GM18907 (cell line): ENCODE measurements around the gene SPSB1.

ENCODE experiments used
- ATAC-seq: cut with Tn5 transposase; IDR thresholded peaks from one replicate; pipeline ENCODE4 v1.9.1; 2021; ENCODE audit warnings: mild to moderate bottlenecking, moderate library complexity; ENCODE audit not compliant: unreplicated experiment

Gene SPSB1

DNA sequence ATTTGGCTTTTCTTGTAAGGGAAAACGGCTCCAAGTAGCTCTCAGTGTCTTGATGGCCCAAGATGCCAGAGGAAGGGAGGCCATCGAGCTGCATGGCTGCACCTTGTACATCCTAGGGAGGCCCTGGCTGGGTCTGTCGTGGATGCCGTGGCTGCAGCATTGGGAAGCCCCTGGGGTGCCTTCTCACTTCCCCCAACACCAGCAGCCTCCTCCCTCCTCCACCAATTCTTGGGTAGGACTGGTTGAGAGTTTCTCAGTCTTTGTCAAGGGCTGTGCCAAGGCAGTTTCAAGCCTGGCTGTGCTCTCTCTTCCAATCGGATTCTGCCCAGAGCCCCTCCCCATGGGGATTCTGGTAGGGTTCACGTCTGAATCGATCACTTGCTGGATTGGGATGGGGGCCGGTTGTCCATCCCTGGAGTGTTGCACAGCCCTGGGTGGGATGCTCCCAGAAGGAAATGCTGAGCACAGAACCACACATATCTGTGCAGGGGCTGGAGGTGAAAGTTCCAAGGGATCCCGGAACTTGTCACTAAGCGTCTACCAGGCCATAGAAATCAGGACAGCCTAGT is 14.0 kb upstream of the SPSB1 start:
- ATAC-seq = no peak

DNA sequence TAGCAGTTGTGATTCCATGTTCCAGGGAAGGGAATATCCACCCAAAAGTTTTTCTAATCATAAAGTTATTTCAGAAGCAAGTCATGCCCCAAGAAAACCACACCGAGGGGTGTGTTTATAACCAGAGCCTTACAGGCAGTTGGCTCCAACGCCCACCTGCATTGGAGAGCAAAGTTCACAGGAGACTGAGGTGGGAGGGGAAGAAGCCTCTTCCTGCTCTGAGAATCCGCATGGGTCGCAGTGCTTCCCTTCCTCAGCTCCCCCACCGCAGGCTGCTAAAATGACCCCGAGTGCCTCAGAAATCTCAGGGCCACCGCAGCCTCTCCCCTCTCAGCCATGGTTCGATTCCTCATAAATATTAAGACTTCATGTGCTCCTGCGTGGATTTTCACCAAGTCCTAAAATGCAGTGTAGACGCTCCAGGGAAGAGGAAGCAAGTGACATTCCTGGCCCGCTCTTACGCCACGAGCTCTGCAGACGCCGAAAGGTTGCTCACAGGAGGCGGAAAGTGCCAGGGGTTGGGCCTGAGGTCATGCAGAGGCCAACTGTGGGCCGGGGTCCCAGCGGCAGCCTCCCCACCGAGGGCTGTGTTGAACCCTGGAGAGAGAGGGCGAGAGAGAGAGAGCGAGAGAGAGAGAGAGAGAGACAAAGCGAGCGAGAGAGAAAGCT is 13.4 kb upstream of the SPSB1 start:
- ATAC-seq = no peak

DNA sequence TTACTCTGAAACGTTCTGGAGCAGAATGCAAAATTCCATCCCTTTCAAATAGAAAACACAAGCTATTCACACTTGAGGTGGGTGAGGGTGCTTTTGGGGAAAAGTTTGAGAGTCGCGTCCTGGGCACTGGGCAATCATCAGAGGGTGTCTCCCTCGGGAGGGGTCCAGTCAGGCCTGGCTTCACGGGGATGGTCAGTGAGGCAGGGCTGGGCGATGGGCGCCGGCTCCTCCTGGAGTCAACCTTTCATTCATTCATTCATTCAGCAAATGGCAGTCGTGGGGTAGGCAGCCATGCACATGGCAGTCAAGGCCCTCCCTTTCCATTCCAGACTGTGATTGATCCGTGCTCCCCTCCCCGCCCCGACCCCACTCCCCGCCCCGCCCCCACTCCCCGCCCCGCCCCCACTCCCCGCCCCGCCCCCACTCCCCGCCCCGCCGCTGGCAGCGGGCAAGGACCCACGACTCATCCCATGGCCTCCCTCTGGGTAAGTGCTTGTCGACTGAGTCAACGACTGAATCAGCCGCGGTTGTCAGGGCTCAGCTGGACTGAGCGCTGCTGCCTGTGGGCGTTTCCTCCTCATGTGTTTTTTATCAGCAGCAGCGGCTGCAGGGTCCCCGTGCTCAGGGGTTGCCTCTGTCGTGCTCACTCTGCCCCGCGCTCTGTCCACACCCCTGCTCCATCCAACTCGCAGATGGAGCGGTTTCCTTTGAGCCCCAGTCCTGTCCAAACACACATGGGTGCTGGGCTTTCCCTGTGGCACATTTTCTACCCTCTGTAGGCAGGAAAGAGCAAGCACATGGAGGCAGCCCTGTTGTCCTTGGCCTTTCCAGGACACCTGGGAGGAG is 12.5 kb upstream of the SPSB1 start:
- ATAC-seq = no peak

DNA sequence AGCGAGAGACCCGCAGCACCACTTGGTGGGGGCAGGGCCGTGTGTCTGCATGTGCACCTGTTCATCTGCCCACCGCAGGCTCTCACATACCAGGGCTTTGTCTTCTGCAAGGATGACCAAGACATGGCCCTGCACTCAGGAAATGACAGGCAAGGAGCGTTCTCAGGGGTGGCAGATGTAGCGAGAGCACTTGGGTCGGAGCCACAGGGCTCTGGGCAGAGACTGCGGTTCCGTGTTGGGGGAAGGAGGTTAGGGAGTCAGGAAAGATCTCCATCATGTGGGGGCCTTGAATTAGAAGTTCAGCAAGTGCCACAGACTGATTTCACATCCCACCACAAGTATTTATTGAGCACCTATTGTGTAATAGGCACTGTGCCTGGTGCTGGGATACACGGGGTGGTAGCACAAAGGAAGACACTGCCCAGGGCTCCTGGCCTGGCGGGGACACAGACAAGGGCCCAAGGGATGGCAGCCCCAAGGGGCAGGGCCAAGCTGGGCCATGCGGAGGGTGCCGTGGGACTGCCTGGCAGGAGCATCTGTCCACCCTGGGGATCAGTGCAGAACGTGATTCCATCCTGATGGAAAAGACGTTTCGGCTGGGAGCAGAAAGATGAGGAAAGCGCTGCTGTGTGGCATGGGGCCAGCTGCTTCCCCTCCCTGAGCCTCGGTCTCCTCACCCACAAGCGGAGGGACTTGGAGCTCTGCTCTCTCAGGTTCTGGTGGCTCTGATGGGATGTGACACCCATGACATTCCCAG is 11.4 kb upstream of the SPSB1 start:
- no peak for ATAC-seq

DNA sequence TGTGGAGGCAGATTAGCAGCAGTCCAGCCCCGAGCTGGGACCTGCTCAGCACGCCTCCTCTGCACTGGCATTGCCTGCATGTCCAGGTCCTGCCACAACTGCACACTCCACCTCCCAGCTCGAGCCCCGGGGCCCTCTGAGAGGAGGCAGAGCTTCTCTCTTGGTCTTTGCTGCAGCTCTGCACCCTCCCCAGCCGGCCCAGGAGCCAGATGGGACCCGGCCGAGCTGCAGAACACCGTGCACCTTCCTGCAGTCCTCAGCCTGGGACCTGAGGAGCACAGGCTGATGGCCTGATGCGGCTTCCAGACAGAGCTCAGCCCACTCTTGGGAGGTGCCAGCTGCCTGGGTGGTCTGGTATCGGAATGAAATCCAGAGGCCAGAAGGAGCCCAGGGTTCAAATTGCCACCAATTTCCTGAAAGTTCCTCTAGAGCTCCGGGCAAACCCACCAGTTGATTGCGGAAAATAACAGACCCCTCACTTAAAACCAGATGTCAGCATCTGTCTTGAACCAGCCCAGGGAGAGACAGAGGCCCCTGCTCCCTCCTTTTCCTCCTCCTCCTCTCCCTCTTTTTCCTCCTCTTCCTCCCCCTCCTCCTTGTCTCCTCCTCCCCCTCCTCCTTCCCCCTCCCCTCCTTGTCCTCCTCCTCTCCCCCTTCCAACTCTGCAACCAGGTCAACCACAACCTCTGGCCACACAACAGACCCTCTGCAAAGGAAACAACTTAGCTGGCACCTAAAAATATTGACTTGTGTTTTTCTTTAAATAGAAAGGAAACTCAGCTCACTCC is 10.6 kb upstream of the SPSB1 start:
- ATAC-seq = no peak

DNA sequence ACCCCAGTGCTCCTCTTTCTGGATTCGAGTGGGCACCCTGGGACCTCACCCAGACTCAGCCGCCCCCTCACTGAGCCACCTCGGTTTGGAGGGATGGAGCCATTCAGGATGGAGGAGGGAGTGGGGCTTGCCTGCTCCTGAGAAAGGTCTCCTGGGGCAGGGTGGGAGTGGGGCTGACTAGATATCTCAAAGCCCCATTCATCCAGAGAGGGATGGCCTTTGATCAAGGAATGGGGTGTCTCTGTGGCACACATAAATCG is 10.1 kb upstream of the SPSB1 start:
- ATAC-seq = no peak

DNA sequence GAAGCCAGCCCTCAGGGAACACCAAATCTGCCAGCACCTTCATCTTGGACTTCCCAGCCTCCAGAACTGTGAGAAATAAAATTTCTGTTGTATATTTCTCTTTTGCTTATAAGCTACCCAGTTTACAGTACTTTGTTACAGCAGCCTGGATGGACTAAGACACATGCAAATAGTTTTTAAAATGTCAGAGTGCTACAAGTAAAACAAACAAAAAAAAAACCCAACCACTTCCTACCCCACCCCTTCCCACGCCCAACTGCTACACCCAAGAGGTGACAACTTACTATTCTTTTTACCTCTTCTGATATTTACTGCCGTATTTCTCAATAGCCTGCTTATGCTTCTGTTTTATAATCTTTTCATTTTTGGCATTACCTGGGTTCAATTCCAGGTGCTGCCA is 8.6 kb upstream of the SPSB1 start:
- ATAC-seq = no peak

DNA sequence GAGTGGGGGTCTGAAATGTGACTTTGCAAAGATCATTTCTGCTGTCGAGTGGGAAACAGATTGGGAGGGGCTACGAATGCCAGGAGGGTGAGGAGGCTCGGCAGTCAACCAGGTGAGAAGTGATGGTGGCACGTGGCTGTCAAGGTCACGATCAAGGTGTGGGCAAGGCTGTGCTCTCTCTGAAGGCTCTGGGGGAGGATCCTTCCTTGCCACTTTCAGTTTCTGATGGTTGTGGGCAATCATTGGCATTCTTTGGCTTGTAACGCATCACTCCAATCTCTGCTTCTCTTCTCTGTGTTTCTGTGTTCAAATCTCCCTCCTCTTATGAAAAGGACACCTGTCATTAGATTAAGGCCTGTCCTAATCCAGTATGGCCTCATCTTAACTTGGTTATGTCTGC is 6.1 kb upstream of the SPSB1 start:
- ATAC-seq = no peak

DNA sequence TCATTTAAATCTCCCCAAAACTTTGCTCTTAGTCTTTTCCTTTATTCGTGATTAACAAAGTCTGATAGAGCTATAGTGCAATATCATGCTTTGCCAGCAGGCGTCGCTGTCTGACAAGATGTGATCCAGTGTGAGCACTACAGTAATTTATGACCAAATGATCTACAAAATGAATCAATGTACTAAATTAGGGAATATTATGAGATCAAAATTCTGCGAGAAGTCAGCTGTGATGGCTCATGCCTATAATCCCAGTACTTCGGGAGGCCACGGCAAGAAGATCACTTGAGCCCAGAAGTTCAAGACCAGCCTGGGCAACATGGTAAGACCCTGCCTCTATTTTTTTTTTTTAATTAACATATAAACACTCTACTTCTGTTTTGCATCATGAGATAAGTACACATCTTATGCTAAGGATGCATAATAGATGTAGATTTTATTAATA is 3.6 kb upstream of the SPSB1 start:
- ATAC-seq = no peak

DNA sequence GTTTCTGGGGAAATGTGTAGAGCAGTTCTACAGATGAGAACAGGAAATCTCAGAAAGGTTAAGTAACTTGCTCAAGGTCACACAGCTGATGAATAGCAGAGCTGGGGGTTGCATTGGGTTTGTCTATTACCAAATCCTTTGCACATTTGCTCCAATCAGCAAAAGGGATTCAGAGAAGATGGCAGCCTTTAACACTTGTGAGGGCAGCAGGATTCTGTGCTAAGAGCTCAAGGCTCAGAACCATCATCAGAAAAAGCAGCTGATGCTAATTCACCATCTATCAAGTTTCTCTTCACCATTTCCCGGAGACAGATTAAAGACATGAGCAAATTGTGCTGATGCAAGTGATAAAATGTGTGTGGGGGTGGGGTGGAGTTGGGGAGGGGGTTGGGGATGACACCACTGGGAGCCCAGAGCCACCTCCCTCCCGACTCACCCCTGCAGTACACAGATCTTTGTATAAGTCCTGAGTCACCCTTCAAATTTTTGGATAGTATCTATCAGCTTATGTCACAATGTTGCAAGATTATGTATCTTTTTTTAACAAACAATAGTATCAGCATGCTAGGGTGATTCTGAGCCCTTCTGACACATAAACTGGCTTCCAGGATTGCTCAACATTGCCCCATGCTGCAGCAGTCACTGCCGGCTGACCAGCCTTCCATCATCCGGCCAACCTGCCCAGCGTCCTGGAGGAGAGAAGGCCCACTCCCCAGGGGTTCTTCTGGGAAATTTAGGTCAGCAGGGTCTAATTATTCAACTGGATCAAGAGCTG is 2.8 kb upstream of the SPSB1 start:
- ATAC-seq = no peak

DNA sequence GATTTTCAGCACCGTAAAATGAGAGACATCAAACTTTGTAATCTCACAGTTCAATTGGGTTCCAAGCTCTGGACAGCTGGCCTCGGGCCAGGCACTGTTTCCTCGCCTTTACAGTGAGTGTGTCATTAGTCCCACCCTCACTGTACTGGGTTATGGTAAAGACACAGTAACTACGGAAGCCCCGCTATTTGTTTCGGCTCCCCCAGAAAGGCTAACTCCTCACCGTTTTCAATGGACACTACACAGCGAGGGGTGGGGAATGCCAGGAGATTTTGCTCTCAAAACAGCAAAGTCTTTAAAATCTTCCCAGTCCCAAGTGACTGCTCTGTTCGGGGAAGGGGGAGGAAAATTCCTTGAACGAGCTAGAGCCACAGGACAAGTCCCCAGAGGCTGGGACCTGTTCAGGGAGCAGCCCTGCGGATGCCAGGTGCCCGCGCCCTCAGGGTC is 757 bp upstream of the SPSB1 start:
- ATAC-seq = no peak

DNA sequence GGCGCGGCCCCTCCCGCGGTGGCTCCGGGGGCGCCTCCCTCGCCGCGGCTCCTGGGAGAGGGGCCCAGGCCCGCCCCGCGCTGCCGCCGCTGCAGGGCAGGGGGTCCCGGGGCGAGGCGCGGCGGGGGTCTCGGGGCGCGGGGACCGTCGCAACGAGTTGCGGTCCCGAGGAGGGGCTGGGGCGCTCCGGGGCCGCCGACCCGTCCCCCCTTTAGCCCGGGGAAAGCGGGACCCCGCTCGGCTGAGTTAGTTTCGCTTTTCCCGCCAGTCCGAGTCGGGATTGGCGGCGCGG is 493 bp downstream of the SPSB1 start:
- no peak for ATAC-seq

DNA sequence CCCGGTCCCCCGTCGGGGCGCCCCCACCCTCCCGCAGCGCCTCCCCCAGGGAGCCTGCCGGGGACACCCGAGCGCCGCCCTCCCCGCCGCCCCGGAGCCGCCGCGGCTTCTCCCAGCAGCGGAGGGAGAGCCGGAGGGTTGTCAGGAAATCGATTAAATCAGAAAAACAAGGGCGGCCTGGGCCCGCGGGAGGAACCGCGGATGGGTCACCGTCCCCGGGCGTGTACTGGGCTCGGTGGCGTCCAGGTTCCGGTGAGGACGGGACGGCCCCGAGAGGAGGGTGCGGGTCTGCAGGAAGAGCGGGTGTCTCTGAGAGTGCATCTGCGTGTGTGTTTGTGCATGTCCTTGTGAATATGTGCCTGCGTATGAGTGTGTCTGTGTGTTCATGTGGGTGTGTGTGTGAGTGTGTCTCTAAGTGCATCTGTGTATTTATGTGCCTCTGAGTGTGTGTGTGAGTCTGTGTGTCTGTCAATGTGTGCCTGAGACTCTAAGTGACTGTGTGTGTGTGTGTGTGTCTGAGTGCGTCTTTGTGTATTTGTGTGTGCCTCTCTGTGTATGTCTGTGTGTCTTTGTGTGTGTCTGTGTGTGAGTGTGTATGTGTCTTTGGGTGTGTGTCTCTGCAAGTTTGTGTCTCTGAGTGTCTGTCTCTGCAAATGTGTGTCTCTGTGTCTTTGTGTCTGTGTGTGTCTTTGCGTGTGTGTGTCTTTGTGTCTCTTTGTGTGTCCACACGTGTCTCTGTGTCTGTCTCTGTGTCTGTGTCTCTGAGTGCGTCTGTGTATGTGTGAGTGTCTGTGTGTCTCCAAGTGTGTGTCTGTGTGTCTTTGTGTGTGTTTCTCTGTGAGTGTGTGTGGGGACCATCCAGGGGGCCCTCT is 1.1 kb downstream of the SPSB1 start:
- ATAC-seq = no peak

DNA sequence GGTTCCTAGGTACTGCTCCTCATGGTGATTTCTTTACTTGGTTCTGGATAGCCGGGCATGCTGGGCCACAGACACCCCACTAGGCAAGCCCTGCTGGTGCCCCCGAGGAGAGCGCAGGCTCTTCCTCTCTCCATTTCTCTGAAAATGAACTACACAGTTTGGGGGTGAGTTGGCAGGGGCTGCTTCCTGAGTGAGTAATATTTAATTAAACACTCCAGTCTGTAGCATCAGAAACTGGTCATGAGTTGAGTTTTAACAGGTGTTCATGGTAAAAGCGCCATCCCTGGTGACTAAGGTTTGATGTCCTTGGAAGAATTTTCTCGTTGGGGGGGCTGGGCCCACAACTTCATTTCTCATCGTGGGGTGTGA is 1.7 kb downstream of the SPSB1 start:
- no peak for ATAC-seq

DNA sequence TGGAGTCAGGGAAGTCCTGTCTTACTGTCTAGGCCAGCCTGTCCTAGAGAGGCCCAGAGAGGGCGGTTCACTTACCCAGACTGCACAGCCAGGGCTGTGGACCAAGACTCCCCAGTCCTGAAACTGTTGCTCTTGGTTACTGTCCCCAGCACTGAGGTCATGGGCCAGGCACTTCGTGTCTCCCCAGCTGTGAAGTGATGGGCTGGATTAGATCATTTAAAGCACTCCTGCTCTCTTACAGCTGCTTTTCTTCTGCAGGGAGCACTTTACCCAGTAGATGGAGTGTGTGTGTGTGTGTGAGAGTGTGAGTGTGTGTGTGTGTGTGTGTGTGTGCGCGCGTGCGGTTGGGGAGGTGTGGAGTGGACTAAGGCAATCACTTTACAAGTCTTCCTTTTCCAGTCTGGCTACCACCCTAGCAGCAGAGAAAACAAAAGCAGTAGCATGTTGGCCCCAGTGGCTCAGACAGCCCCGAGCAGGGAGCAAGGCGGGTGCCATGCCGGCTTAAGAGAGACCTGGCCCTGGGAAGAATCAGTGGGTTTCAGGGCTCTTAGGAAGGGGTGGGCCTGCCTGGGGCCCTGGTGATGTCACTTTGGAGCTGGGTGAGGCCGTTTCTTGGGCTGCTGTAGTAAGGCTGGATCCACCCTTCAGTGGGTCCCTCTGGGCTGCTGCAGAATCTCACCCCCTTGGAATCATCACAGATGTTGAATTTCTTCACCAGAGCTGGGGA is 2.4 kb downstream of the SPSB1 start:
- ATAC-seq = no peak

DNA sequence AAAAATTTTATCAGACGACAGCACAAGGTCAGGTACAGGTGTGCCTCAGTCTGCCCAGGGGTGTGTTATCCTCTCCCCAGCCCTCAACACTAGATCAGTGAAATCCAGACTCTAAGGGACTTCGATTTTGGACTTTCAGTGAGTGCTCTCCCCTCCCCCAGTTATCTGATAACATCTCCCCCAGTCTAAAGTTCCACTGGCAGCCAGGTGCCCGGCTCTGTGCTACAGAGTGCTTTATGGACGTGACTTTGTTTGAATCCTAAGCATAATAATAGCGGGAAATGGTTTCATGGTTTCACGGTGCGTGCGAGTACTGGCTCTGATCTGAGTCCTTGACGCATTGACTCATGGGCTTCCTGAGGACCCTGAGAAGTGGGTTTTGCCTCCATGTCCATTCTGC is 3.2 kb downstream of the SPSB1 start:
- ATAC-seq = no peak

DNA sequence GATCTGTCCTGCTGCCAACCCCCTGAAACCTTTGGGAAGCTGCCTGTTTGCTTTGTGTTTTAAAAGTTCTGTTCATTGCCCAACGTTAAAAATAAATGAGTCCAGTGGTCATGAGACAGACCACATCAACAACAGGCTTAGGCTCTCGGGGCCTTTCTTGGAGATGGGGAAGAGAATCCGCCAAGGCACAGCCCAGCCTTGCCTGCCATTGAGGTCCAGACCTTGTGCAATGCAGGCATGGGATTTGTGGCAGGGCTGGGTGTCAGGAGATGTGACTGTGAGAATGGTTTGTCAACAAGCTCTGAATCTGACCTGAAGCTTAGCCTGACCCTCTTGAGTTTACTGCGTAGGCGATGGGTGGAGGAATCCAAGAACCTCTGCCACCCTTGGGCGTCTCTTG is 4.2 kb downstream of the SPSB1 start:
- ATAC-seq = no peak

DNA sequence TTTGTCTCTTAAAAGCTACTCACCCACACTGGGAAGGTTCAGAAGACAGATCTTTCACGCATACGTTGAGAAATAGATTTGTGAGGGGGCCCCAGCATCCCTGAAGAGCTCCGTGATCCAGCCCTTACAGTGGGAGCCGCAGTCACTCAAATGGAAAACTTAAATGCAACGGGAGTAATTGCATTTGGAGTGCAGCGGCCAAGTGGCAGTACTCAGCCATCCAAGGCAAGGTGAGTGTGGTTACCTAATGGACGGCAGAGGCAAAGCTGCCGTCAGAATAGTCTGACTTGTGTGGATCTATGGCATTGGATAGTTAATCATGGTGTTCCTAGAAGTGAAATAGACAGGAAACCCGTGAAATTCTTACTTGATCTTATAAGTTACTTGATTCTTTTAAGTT is 5.1 kb downstream of the SPSB1 start:
- ATAC-seq = no peak

DNA sequence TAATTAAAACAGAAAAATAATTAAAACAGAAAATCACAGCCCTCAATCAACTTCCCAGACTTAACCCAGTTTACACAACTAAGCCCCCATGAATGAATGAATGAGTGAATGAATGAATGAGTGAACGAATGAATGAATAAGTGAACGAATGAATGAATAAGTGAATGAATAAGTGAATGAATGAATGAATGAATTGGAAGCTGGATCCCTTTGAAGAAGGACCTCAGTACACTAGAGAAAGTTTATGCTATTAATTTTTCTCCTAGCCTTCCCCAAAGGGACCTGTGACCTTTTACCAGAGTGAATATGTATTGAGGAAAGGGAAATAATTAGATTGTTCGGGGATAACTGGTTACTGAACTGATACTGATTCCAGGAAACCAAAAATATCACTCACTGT is 5.6 kb downstream of the SPSB1 start:
- ATAC-seq = no peak
